Stimulated activated CD4-positive, alpha-beta T cell treated with anti-CD3 and anti-CD28 coated beads, Interleukin-1b, Interleukin-23, amount 100 ng/mL, for 24 hours (primary cell): ENCODE results near the gene IKZF3.
"Not testable (repeated sequence)": the region's sequence is repeated elsewhere in the genome, so short reads cannot be mapped to it uniquely, and the experiment has no call there.

ENCODE experiments used
- DNase-seq, 4 experiments: peaks; one replicate each; pipeline ENCODE4 v3.0.0-alpha.2; 2020; ENCODE audit warnings: low read depth in 4 of 4, low spot score in 1 of 4

The IKZF3 gene

GRCh38 chr17:39863918-39864746 lies at the start of gene IKZF3:
Gene IKZF3 (minus strand): TSS chr17:39864312. CDS start chr17:39864126, 186 bp downstream.
- DNase-seq: peak; percentile 55 to 80 (median 71)

GRCh38 chr17:39908789-39909352 lies 44.8 kb upstream of the IKZF3 start:
- DNase-seq: no peak

GRCh38 chr17:39904990-39905288 lies 40.8 kb upstream of the IKZF3 start:
- no peak for DNase-seq

- no peak for DNase-seq
Measured at GRCh38 chr17:39903158-39903884, 39.2 kb upstream of the IKZF3 start.

- not testable (repeated sequence) for DNase-seq
Measured at GRCh38 chr17:39902027-39902426, 37.9 kb upstream of the IKZF3 start.

GRCh38 chr17:39899215-39899614 lies 35.1 kb upstream of the IKZF3 start:
- DNase-seq: no peak

GRCh38 chr17:39898088-39898487 lies 34.0 kb upstream of the IKZF3 start:
- no peak for DNase-seq

GRCh38 chr17:39894681-39895376 lies 30.7 kb upstream of the IKZF3 start:
- no peak for DNase-seq

GRCh38 chr17:39889200-39889599 lies 25.1 kb upstream of the IKZF3 start:
- no peak for DNase-seq

- DNase-seq: no peak
Measured at GRCh38 chr17:39887078-39887477, 23.0 kb upstream of the IKZF3 start.

GRCh38 chr17:39886102-39886501 lies 22.0 kb upstream of the IKZF3 start:
- not testable (repeated sequence) for DNase-seq

- no peak for DNase-seq
Measured at GRCh38 chr17:39872751-39873150, 8.6 kb upstream of the IKZF3 start.

- no peak for DNase-seq
Measured at GRCh38 chr17:39871801-39872200, 7.7 kb upstream of the IKZF3 start.

GRCh38 chr17:39870776-39871175 lies 6.7 kb upstream of the IKZF3 start:
- no peak for DNase-seq

GRCh38 chr17:39868554-39868942 lies 4.4 kb upstream of the IKZF3 start:
- DNase-seq: no peak

- DNase-seq: peak in 2 of 4 experiments; percentile 26 to 32
Measured at GRCh38 chr17:39867880-39868553, 3.9 kb upstream of the IKZF3 start, which contains the start of gene ZPBP2. Gene ZPBP2 (plus strand): TSS chr17:39868202. CDS start chr17:39868355, 153 bp downstream.

- DNase-seq: peak in 3 of 4 experiments; percentile 38 to 57 (median 40)
Measured at GRCh38 chr17:39867084-39867879, 3.2 kb upstream of the IKZF3 start.

- DNase-seq: no peak
Measured at GRCh38 chr17:39866013-39866730, 2.1 kb upstream of the IKZF3 start.

- no peak for DNase-seq
Measured at GRCh38 chr17:39863244-39863917, 731 bp downstream of the IKZF3 start.
